Prostate gland (tissue), 2 donors: ENCODE measurements around the gene CDH13. TPM values are rescaled to one million over a fixed set of nuclear protein-coding genes. Genes with fewer than 3 reads are reported as not detected.

Source experiments
- DNase-seq: peaks from one replicate; pipeline ENCODE4 v3.0.0-alpha.2; 2019; ENCODE audit warnings: low spot score
- H3K27ac ChIP-seq, 2 donors: fragments of 200-600 bp; sonication (generic); 2 replicates each; pipeline ENCODE4 v1.5.1; 2017 to 2019
- H3K27me3 ChIP-seq: fragments of 200-600 bp; sonication (generic); replicated peaks from 2 replicates; pipeline ENCODE4 v1.5.1; 2019; ENCODE audit not compliant: insufficient read depth
- H3K36me3 ChIP-seq, 2 donors: fragments of 200-600 bp; sonication (generic); 1 replicate in 1 of 2; 2 replicates in 1 of 2; pipeline versions ENCODE4 v1.5.1 to v1.8.1; 2017 to 2019
- H3K4me1 ChIP-seq: fragments of 200-600 bp; sonication (generic); replicated peaks from 2 replicates; pipeline ENCODE4 v1.5.1; 2019
- H3K4me3 ChIP-seq, 2 donors: fragments of 200-600 bp; sonication (generic); 2 replicates each; pipeline ENCODE4 v1.5.1; 2017 to 2019
- H3K9me3 ChIP-seq: fragments of 200-600 bp; sonication (generic); 2 replicates; pipeline ENCODE4 v1.5.1; 2017
- CTCF ChIP-seq, 4 experiments: fragments of 200-600 bp in 2 of 4; fragments of 450-650 bp in 2 of 4; sonication (generic) in 2 of 4; IDR thresholded peaks; 1 replicate in 3 of 4; 2 replicates in 1 of 4; pipeline ENCODE4 v1.5.1; 2016 to 2019; ENCODE audit warnings: antibody characterized with exemption in 4 of 4, mild to moderate bottlenecking in 2 of 4, moderate library complexity in 2 of 4
- POLR2A ChIP-seq: fragments of 450-650 bp; IDR thresholded peaks from one replicate; pipeline ENCODE4 v1.6.1; 2016; ENCODE audit warnings: antibody characterized with exemption, mild to moderate bottlenecking
- POLR2AphosphoS5 ChIP-seq: sonication (generic); formaldehyde crosslinking; IDR thresholded peaks from one replicate; pipeline ENCODE4 v1.6.1; 2017; ENCODE audit warnings: antibody characterized with exemption
- WGBS: methylation state at CpG from one replicate; pipeline ENCODE4 v1.1.5; 2018; 5-methylcytosine and 5-hydroxymethylcytosine counted together
- intact Hi-C: fragments of 100-400 bp; cut with DNase I; formaldehyde crosslinking; loops from one replicate; pipeline ENCODE4 v1.14.2; 2022
- total RNA-seq, 2 donors: library from RNA; depleted of rRNA; stranded (reverse); fragments of >200 nt; gene quantifications; one replicate each; pipeline ENCODE4 v1.1.0, GENCODE V29; 2016

The CDH13 gene
- total RNA-seq, 2 donors from 2014 or later: 20.6 to 23.0 TPM

DNA sequence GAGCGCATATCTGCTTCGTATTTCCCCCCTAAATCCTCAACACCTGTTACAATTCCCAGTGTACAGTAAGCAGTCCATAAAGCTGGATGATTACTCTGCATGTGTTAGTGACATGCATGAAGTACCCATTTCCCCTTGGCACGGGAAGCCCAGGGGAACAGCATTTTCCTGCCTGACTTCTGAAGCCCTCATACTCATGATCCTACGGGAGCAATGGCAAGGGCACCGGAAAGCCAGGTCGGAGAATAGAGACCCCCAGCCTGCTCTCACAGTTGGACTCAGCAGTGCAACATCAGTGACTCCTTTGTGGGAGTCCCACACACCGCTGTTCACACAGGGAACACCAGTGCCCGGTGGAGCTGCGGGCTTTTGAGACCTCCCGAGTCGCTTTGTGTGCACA, 336.9 kb downstream of the CDH13 start:
- WGBS: 52% methylated on average over 11 of the region's 11 CpGs
- no peak overlapping the region for H3K27ac ChIP-seq
- H3K4me1 ChIP-seq: no peaks in the 10 kb centered on the region
- DNase-seq: no peak
- H3K4me3 ChIP-seq: no peak overlapping the region
- no peak for TF ChIP-seq POLR2AphosphoS5
- TF ChIP-seq CTCF (IDR thresholded peaks at IDR 0.05): no peak
- TF ChIP-seq POLR2A: no peak
- H3K27me3 ChIP-seq: no peaks in the 10 kb centered on the region
- H3K36me3 ChIP-seq: no peaks in the 10 kb centered on the region
- H3K9me3 ChIP-seq: no peaks in the 10 kb centered on the region
- intact Hi-C loops: no loop called here

GRCh38 chr16:82965808-82966207, 339.0 kb downstream of the CDH13 start:
- Histone ChIP-seq H3K4me3 (no peak overlapping the region), H3K27ac (no peak overlapping the region), H3K4me1 (no peaks in the 10 kb centered on the region), H3K36me3 (no peaks in the 10 kb centered on the region), H3K9me3 (no peaks in the 10 kb centered on the region), H3K27me3 (no peaks in the 10 kb centered on the region)
- 88% methylated on average over 5 of the region's 5 CpGs for WGBS
- TF ChIP-seq POLR2A: no peak
- no peak for TF ChIP-seq POLR2AphosphoS5
- no peak for TF ChIP-seq CTCF (IDR thresholded peaks at IDR 0.05)
- intact Hi-C loops: no loop called here
- DNase-seq: no peak

DNA sequence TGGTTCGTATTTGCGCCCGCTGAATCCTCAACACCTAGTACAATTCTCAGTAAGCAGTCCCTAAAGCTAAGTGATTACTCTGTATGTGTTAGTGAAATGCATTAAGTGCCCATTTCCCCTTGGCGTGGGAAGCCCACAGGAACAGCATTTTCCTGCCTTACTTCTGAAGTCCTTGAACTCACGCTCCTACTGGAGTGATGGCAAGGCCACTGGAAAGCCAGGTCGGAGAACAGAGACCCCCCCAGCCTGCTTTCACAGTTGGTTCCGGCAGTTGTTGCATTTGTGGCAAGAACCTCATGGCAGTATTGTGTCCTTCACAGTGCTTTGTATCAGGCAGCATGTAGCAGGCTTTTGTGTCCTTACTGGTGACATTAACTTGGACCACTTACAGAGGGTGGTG, 340.7 kb downstream of the CDH13 start:
- 88% methylated on average over 7 of the region's 7 CpGs for WGBS
- Histone ChIP-seq H3K4me3 (no peak overlapping the region), H3K27me3 (no peaks in the 10 kb centered on the region), H3K27ac (no peak overlapping the region), H3K36me3 (no peaks in the 10 kb centered on the region), H3K4me1 (no peaks in the 10 kb centered on the region), H3K9me3 (no peaks in the 10 kb centered on the region)
- no peak for TF ChIP-seq POLR2AphosphoS5
- no peak for DNase-seq
- intact Hi-C loops: no loop called here

GRCh38 chr16:82971126-82971525, 344.4 kb downstream of the CDH13 start:
- WGBS: 88% methylated on average over 5 of the region's 5 CpGs
- H3K9me3 ChIP-seq: no peaks in the 10 kb centered on the region
- DNase-seq: no peak
- no peaks in the 10 kb centered on the region for H3K27me3 ChIP-seq
- intact Hi-C loops: no loop called here
- TF ChIP-seq POLR2AphosphoS5 (no peak), POLR2A (no peak), CTCF (IDR thresholded peaks at IDR 0.05) (no peak)
- H3K4me3 ChIP-seq: no peak overlapping the region
- H3K36me3 ChIP-seq: no peaks in the 10 kb centered on the region
- H3K27ac ChIP-seq: no peak overlapping the region
- H3K4me1 ChIP-seq: no peaks in the 10 kb centered on the region

- 80% methylated on average over 4 of the region's 4 CpGs for WGBS
- intact Hi-C loops: no loop called here
- no peak for TF ChIP-seq POLR2A
- TF ChIP-seq POLR2AphosphoS5: no peak
- no peak for TF ChIP-seq CTCF (IDR thresholded peaks at IDR 0.05)
- Histone ChIP-seq H3K4me3 (no peak overlapping the region), H3K27me3 (no peaks in the 10 kb centered on the region), H3K4me1 (no peaks in the 10 kb centered on the region), H3K36me3 (no peaks in the 10 kb centered on the region), H3K9me3 (no peaks in the 10 kb centered on the region), H3K27ac (no peak overlapping the region)
- no peak for DNase-seq
Measured at GRCh38 chr16:82972331-82972919, 345.7 kb downstream of the CDH13 start.
